ENCODE results near the gene BPIFB1. TPM values are rescaled to one million over a fixed set of nuclear protein-coding genes. Genes with fewer than 3 reads are reported as not detected.

Gene BPIFB1
- total RNA-seq, 2 donors from 2014 or later = not detected

- no peaks in the 10 kb centered on the region for H3K27me3 Mint-ChIP-seq (ENCODE audit: low read depth)
- H3K4me1 Mint-ChIP-seq (ENCODE audit: low read depth) = no peaks in the 10 kb centered on the region
- H3K4me3 Mint-ChIP-seq = no peak overlapping the region
- no peak overlapping the region for H3K27ac Mint-ChIP-seq
- ATAC-seq (replicated peaks in 1 of 2) (no peak), DNase-seq (no peak)
- H3K36me3 Mint-ChIP-seq (ENCODE audit: insufficient read depth in 2 of 2) = no peaks in the 10 kb centered on the region
- H3K9me3 Mint-ChIP-seq = peaks cover 0 to 3% of the 10 kb centered on the region in 2 donors
Observed at GRCh38 chr20:33251496-33251895, 31.5 kb upstream of the BPIFB1 start.

GRCh38 chr20:33252460-33252859, 30.6 kb upstream of the BPIFB1 start:
- H3K27me3 Mint-ChIP-seq (ENCODE audit: low read depth) = no peaks in the 10 kb centered on the region
- no peak overlapping the region for H3K27ac Mint-ChIP-seq
- no peak overlapping the region for H3K4me3 Mint-ChIP-seq
- H3K9me3 Mint-ChIP-seq = peaks cover 0 to 3% of the 10 kb centered on the region in 2 donors
- no peaks in the 10 kb centered on the region for H3K36me3 Mint-ChIP-seq (ENCODE audit: insufficient read depth in 2 of 2)
- ATAC-seq (replicated peaks in 1 of 2) (no peak), DNase-seq (no peak)
- H3K4me1 Mint-ChIP-seq (ENCODE audit: low read depth) = no peaks in the 10 kb centered on the region

DNA sequence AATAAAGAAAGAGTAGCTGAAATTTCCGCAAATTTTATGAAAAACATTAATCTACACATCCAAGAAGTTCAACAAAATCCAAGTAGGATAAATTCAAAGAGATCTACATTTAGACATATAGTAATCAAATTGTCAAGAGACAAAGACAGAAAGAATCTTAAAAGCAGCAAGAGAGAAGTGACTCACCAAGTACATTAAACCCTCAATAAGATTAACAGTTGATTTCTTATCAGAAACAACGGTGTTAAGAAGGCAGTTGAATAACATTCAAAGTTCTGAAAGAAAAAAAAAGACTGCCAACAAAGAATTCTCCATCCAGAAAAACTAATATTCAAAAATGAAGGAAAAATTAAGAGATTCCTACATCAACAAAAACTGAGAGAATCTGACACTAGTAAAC, 28.0 kb upstream of the BPIFB1 start:
- ATAC-seq (replicated peaks in 1 of 2) (no peak), DNase-seq (no peak)
- no peaks in the 10 kb centered on the region for H3K27me3 Mint-ChIP-seq (ENCODE audit: low read depth)
- no peaks in the 10 kb centered on the region for H3K36me3 Mint-ChIP-seq (ENCODE audit: insufficient read depth in 2 of 2)
- no peaks in the 10 kb centered on the region for H3K4me1 Mint-ChIP-seq (ENCODE audit: low read depth)
- no peak overlapping the region for H3K4me3 Mint-ChIP-seq
- H3K9me3 Mint-ChIP-seq = peaks cover 0 to 3% of the 10 kb centered on the region in 2 donors
- H3K27ac Mint-ChIP-seq = no peak overlapping the region

- peaks cover 9% of the 10 kb centered on the region for H3K27me3 Mint-ChIP-seq (ENCODE audit: low read depth)
- no peaks in the 10 kb centered on the region for H3K36me3 Mint-ChIP-seq (ENCODE audit: insufficient read depth in 2 of 2)
- H3K9me3 Mint-ChIP-seq = peaks cover 0 to 3% of the 10 kb centered on the region in 2 donors
- H3K27ac Mint-ChIP-seq = no peak overlapping the region
- H3K4me1 Mint-ChIP-seq (ENCODE audit: low read depth) = peaks cover 5% of the 10 kb centered on the region
- no peak for DNase-seq
- no peak for ATAC-seq (replicated peaks in 1 of 2)
- H3K4me3 Mint-ChIP-seq = no peak overlapping the region
Observed at GRCh38 chr20:33257237-33257636, 25.8 kb upstream of the BPIFB1 start.

GRCh38 chr20:33259371-33259770, 23.6 kb upstream of the BPIFB1 start:
- Mint-ChIP-seq H3K27ac (no peak overlapping the region), H3K36me3 (ENCODE audit: insufficient read depth in 2 of 2) (no peaks in the 10 kb centered on the region), H3K27me3 (ENCODE audit: low read depth) (peaks cover 9% of the 10 kb centered on the region), H3K9me3 (peaks cover 0 to 1% of the 10 kb centered on the region in 2 donors), H3K4me3 (no peak overlapping the region), H3K4me1 (ENCODE audit: low read depth) (peaks cover 5% of the 10 kb centered on the region)
- ATAC-seq (replicated peaks in 1 of 2) (no peak), DNase-seq (no peak)

DNA sequence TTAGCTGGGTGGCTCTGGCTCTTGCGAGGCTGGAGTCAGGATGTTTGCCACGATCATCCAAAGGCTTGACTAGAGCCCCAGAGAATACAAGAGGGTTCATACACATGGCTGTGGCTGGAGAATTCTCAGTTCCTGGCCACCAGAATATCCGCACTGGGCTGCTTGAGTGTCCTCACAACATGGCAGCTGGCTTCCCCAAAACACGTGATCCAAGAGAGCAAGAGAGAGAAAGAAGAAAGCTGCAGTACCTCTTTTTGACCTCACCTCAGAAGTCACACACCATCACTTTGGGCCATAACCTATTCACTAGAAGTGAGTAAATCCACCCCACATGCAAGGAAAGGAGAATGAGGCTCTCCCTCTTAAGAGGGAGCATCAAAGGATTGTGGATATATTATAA, 21.5 kb upstream of the BPIFB1 start:
- Mint-ChIP-seq H3K36me3 (ENCODE audit: insufficient read depth in 2 of 2) (no peaks in the 10 kb centered on the region), H3K27ac (no peak overlapping the region), H3K9me3 (no peaks in the 10 kb centered on the region), H3K4me3 (no peak overlapping the region), H3K27me3 (ENCODE audit: low read depth) (peaks cover 9% of the 10 kb centered on the region), H3K4me1 (ENCODE audit: low read depth) (peaks cover 5% of the 10 kb centered on the region)
- ATAC-seq (replicated peaks in 1 of 2) (no peak), DNase-seq (no peak)

GRCh38 chr20:33262658-33263065, 20.4 kb upstream of the BPIFB1 start:
- DNase-seq (peak; percentile 1 to 12), ATAC-seq (replicated peaks in 1 of 2) (peak; percentile 37 to 43)
- Mint-ChIP-seq H3K4me1 (ENCODE audit: low read depth) (peaks cover 5% of the 10 kb centered on the region), H3K27ac (no peak overlapping the region), H3K9me3 (no peaks in the 10 kb centered on the region), H3K27me3 (ENCODE audit: low read depth) (peaks cover 10% of the 10 kb centered on the region), H3K36me3 (ENCODE audit: insufficient read depth in 2 of 2) (no peaks in the 10 kb centered on the region), H3K4me3 (no peak overlapping the region)

GRCh38 chr20:33263784-33264183, 19.2 kb upstream of the BPIFB1 start:
- H3K27me3 Mint-ChIP-seq (ENCODE audit: low read depth) = peaks cover 20% of the 10 kb centered on the region
- H3K9me3 Mint-ChIP-seq = no peaks in the 10 kb centered on the region
- DNase-seq (no peak), ATAC-seq (replicated peaks in 1 of 2) (no peak)
- no peaks in the 10 kb centered on the region for H3K36me3 Mint-ChIP-seq (ENCODE audit: insufficient read depth in 2 of 2)
- no peak overlapping the region for H3K4me3 Mint-ChIP-seq
- peaks cover 5% of the 10 kb centered on the region for H3K4me1 Mint-ChIP-seq (ENCODE audit: low read depth)
- H3K27ac Mint-ChIP-seq = no peak overlapping the region

DNA sequence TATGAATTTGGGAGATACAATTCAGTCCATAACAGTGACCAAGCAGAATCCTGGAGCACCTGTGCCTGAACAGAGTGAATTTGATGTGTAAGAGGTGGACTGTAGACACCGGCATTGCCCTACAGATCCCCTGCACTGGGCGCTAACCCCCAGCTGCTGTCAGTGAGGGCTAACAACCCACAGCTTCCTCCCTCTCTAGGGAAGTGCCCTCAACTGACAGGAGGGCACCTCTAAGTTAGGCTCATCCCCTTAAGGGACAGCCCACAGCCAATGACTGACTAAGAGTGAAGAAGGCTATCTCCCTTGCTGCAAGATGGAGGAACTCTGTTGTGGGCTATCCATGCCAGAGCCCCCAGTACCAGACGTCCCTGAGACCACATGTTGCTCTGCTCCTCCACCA, 15.3 kb upstream of the BPIFB1 start:
- H3K9me3 Mint-ChIP-seq = no peaks in the 10 kb centered on the region
- no peak for DNase-seq
- peaks cover 27% of the 10 kb centered on the region for H3K27me3 Mint-ChIP-seq (ENCODE audit: low read depth)
- no peak for ATAC-seq (replicated peaks in 1 of 2)
- no peak overlapping the region for H3K27ac Mint-ChIP-seq
- H3K36me3 Mint-ChIP-seq (ENCODE audit: insufficient read depth in 2 of 2) = no peaks in the 10 kb centered on the region
- H3K4me1 Mint-ChIP-seq (ENCODE audit: low read depth) = no peaks in the 10 kb centered on the region
- H3K4me3 Mint-ChIP-seq = no peak overlapping the region

GRCh38 chr20:33272155-33272873, 10.7 kb upstream of the BPIFB1 start:
- Mint-ChIP-seq H3K4me1 (ENCODE audit: low read depth) (no peaks in the 10 kb centered on the region), H3K9me3 (no peaks in the 10 kb centered on the region), H3K27me3 (ENCODE audit: low read depth) (peaks cover 32% of the 10 kb centered on the region), H3K4me3 (no peak overlapping the region), H3K36me3 (ENCODE audit: insufficient read depth in 2 of 2) (no peaks in the 10 kb centered on the region), H3K27ac (no peak overlapping the region)
- DNase-seq = no peak
- ATAC-seq (replicated peaks in 1 of 2) = no peak

GRCh38 chr20:33273117-33273851, 9.7 kb upstream of the BPIFB1 start:
- H3K4me1 Mint-ChIP-seq (ENCODE audit: low read depth) = no peaks in the 10 kb centered on the region
- no peak overlapping the region for H3K27ac Mint-ChIP-seq
- peaks cover 25% of the 10 kb centered on the region for H3K27me3 Mint-ChIP-seq (ENCODE audit: low read depth)
- H3K9me3 Mint-ChIP-seq = no peaks in the 10 kb centered on the region
- no peak overlapping the region for H3K4me3 Mint-ChIP-seq
- no peaks in the 10 kb centered on the region for H3K36me3 Mint-ChIP-seq (ENCODE audit: insufficient read depth in 2 of 2)
- DNase-seq = peak; percentile 17 to 20
- ATAC-seq (replicated peaks in 1 of 2) = peak; percentile 75 to 95

GRCh38 chr20:33275215-33275614, 7.8 kb upstream of the BPIFB1 start:
- ATAC-seq (replicated peaks in 1 of 2) (no peak), DNase-seq (no peak)
- no peaks in the 10 kb centered on the region for H3K4me1 Mint-ChIP-seq (ENCODE audit: low read depth)
- no peak overlapping the region for H3K27ac Mint-ChIP-seq
- H3K27me3 Mint-ChIP-seq (ENCODE audit: low read depth) = peaks cover 19% of the 10 kb centered on the region
- no peaks in the 10 kb centered on the region for H3K36me3 Mint-ChIP-seq (ENCODE audit: insufficient read depth in 2 of 2)
- H3K4me3 Mint-ChIP-seq = no peak overlapping the region
- no peaks in the 10 kb centered on the region for H3K9me3 Mint-ChIP-seq

- no peak for ATAC-seq (replicated peaks in 1 of 2)
- Mint-ChIP-seq H3K27ac (no peak overlapping the region), H3K36me3 (ENCODE audit: insufficient read depth in 2 of 2) (no peaks in the 10 kb centered on the region), H3K27me3 (ENCODE audit: low read depth) (peaks cover 19% of the 10 kb centered on the region), H3K9me3 (no peaks in the 10 kb centered on the region), H3K4me3 (no peak overlapping the region), H3K4me1 (ENCODE audit: low read depth) (no peaks in the 10 kb centered on the region)
- no peak for DNase-seq
Observed at GRCh38 chr20:33275871-33276270, 7.1 kb upstream of the BPIFB1 start.
